Stromal cell of bone marrow (primary cell): Measurements from ENCODE around the gene TRIM38.
"Not testable (repeated sequence)": the region's sequence is repeated elsewhere in the genome, so short reads cannot be mapped to it uniquely, and the experiment has no call there.

ENCODE experiments used
- DNase-seq: peaks from one replicate; pipeline ENCODE4 v3.0.0-alpha.2; 2012; ENCODE audit warnings: low read depth

Gene TRIM38, protein sequence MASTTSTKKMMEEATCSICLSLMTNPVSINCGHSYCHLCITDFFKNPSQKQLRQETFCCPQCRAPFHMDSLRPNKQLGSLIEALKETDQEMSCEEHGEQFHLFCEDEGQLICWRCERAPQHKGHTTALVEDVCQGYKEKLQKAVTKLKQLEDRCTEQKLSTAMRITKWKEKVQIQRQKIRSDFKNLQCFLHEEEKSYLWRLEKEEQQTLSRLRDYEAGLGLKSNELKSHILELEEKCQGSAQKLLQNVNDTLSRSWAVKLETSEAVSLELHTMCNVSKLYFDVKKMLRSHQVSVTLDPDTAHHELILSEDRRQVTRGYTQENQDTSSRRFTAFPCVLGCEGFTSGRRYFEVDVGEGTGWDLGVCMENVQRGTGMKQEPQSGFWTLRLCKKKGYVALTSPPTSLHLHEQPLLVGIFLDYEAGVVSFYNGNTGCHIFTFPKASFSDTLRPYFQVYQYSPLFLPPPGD

GRCh38 chr6:25962149-25963127 is at the start of gene TRIM38:
Gene TRIM38 (plus strand): TSS chr6:25962802. CDS start chr6:25966523, 3,721 bp downstream.
- peak; percentile 94 for DNase-seq

GRCh38 chr6:25913741-25914140 is 48.9 kb upstream of the TRIM38 start:
- no peak for DNase-seq

DNA sequence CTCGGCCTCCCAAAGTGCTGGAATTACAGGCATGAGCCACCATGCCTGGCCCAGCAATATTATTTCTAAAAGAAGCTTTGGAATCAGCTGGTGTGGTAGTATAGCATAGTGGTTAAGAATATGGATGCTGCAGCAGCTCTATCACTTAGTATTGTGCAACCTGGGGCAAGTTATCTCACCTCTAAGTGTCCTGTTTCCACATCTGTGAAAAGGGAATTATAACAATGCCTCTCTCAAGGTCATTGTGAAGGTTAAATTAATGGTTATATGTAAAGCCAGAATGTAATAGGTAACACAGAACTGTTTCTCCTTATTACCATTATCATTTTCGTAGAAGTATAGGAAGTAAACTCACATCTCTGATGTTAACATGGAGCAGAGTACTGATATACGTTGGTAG is 46.3 kb upstream of the TRIM38 start:
- no peak for DNase-seq

DNA sequence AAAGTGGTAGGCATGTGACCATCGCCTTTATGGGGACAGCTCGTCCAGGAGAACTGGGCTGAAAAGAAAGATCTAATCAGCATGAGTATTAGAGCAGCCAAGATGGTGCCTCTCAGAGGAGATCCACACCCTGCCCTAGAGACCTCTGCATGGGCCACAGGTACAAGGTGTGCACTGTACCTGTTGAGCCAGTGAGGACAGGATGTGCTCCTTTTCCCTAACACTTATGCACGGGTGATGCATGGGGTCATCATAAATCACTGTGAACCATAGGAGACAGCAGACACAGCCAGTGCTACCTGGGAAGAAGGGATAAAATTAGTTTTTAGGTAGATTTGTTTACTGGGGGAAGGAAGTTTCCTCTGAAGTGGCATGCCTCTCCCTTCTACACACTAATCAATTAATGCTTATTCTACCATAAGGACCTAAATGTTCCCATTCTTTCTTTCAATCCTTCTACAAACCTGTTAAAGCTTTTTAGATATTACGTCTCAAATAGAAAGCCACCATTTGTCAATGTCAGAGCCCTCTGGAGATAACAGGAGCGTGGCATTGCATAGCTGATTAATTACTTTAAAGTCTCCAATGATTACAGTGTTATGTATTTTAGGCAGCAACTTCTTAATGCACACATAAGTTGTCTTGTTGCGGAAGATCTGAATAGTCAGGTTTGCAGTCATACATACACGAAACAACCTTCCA is 45.7 kb upstream of the TRIM38 start:
- DNase-seq, result no peak

- DNase-seq, result no peak
Observed at GRCh38 chr6:25918083-25918683, 44.4 kb upstream of the TRIM38 start.

- DNase-seq, result no peak
Observed at GRCh38 chr6:25919657-25920056, 42.9 kb upstream of the TRIM38 start.

DNA sequence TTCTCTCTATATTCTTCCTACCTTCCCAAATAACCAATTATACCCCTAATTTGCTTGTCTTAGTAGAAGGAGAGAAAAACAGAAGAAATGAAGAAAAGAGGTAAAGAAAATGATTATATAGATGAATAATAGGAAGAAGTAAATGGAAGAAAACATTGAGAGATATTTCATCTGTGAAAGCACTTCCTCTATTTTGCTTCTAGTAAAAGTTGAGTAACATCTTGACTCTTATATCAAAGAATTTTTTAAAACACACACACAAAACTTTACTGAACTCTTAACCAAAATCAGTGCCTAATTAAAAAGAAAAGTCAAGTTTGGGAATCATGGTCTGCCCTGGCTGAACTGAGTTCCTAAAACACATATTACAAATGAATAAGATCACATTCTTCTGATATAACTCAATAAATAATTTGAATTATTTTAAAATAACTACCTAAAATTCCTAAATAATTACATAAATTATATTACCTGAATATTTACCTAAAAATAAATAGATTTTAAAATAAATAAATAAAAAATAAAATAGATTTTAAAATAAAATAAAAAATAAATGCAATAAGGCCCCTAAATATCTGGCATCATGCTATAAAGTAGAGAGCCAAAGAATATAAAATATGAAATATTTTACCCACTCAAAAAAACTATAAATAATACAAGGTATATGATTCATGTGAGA is 40.9 kb upstream of the TRIM38 start:
- no peak for DNase-seq

- DNase-seq, result peak; percentile 39
Observed at GRCh38 chr6:25922301-25922700, 40.3 kb upstream of the TRIM38 start.

DNA sequence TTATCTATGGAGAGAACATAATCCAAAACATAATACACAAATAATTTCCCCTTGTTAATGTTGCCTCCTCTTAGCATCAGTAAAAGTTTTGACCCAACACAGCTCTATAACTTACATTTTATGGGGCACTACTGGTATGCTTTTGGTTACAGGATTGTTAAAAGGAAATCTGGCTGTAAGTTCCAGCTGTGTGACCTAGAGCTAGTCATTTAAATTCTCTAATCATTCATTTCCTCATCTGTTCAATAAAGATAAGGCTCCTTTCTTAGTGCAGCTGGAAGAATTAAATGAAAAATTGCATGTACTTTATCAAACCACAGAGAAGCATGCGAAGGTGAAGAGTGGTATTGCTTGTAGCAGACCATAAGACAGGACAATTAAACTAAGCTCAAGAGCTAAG is 36.7 kb upstream of the TRIM38 start:
- DNase-seq, result no peak

DNA sequence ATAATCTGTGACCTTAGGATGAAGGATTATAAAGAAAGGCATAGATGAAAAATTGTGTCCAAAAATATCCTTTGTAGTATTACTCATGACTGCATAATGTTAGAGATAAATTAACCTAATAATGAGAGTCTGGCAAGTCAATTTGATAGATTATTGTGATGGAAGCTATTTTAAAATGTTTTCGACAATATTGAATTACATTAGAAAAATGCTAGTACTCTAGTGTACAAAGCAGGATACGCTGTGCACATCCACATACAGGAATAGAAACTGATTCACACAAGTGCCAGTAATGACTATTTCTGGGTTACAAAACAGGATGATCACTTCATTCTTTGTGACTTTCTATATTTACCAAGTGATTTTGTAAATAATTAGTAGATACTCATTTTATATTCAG is 35.4 kb upstream of the TRIM38 start:
- no peak for DNase-seq

DNA sequence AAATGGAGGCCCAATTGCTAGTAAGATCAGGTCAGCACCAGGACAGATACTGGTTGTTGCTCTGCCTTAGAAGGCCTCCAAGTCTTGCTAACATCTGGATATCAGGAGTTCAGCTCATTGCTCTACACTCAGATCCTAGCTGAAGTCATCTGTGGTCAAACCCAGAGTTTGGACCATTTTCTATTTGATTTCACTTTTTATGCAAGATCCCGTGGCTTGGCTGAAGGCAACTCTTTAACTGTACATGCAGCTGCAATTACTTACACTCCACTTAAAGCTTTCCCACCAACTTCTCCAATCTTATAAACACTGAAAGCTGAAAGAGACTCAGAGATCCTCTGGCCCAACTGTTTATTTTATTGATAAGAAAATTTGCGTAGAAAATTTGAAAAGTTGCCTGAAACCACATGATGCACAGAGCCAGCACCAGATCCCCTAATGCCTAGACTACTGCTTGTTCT is 34.8 kb upstream of the TRIM38 start:
- peak; percentile 18 for DNase-seq

GRCh38 chr6:25928562-25929324 is 33.9 kb upstream of the TRIM38 start:
- no peak for DNase-seq

DNA sequence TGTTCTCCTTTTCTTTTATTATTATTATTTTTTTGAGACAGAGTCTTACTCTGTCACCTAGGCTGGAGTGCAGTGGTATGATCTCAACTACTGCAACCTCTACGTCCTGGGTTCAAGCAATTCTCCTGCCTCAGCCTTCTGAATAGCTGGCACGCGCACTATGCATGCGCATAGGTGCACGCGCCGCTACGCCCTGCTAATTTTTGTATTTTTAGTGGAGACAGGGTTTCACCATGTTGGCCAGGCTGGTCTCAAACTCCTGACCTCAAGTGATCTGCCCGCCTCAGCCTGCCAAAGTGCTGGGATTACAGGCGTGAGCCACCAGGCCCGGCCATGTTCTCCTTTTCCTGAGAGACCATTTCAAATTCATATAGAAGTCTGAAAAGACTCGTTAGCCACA is 32.8 kb upstream of the TRIM38 start:
- not testable (repeated sequence) for DNase-seq

DNA sequence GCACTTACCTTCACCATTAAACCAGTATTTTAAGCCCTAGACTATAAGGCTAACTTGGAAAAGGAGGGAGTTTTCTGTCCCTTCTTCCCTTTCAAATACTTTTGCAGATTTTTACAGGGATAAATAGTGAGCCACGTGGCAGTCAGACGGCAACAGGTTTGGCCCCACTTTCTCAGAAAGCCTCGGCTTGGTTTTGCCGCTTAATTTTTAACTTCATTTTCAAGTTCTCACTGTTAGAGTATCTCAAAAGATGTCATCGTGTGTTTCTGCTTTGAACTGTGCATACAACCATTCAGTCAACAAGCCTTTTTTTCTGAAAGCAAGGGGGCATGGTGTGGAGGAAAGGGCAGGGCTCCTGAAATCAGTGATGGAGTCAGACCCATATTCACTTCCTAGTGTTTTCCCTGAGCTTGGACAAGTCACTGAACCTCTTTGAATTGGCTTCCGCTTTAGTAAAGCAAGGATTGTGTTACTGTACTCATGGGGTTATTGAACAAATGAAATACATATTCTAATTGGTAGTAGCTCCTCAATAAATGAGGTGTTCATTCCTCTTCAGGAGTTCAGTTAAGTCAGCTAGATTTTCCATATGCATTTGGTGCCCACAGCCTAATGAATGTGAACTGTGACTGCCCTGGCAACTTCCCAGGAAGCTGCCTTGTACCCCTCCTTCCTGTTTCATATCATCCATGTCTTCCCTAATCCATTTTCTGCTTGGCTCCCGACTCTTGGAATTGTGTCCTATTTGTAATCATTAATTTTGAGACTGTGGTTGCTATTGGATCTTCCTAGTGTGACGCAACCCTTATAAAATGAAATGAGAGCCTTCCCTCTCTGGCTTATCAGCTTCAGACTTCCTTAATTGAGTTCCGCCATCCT is 31.8 kb upstream of the TRIM38 start, which contains the start of gene SLC17A2:
SLC17A2 (minus strand) TSS at position 160 of the 879 bp plus-strand sequence. CDS start 4,895 bp downstream, outside the sequence.
- no peak for DNase-seq

DNA sequence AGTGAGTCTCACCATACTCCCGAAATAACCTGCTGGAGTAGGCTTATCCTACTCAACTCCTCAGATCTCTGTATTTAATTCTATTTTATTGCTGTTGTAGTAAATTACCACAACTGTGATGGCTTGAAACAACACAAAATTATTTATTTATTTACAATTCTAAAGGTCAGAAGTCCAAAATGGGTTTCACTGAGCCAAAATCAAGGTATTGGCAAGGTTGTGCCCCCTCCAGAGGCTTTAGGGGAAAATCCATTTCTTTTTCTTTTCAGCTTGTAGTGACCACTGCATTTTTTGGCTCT is 31.2 kb upstream of the TRIM38 start:
- DNase-seq, result no peak

- no peak for DNase-seq
Observed at GRCh38 chr6:25934156-25934555, 28.4 kb upstream of the TRIM38 start.

DNA sequence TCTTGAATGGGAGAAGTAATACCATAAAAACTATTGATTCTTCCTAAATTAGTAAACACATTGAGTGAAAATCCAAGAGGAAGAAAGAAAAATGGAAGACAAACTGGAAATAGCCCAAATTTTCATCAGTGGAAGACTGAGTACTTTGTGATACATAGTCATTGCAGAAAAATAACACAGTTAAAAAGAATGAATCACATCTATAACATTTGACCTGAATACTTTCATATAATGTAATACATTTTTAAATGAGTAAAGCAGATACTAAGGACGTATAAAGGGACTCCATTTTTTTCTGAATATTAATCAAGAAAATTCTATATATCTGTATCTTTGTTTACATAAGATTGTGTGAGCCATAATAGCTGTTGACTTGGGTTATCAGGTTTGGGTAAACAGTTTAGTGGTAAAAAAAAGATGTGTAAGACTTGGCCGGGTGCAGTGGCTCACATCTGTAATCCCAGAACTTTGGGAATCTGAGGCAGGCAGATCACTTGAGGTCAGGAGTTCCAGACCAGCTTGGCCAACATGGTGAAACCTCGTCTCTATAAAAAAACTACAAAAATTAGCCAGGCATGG is 27.8 kb upstream of the TRIM38 start:
- DNase-seq, result no peak

- no peak for DNase-seq
Observed at GRCh38 chr6:25935953-25936352, 26.6 kb upstream of the TRIM38 start.

DNA sequence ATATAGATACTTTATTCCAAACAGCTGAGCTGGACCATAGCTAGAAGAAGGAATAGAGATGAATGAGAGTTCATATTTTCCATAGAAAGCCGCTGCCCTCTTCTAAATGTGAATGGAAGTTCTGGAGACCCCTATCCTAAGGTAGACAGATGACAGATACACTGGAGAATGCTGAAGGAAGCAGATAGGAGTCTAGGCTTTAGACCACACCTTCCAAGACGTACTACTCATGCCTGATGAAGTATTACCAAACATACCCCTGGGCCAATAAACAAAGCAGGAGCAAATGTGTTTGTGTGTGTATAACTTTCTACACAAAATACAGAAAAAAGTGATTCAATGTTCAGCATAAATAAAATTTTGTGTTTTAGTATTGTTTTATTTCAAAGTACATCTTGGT is 23.0 kb upstream of the TRIM38 start:
- no peak for DNase-seq
